Left ventricle myocardium inferior (tissue), 1 donor: Measurements from ENCODE around the gene FADS3. TPM values are rescaled to one million over a fixed set of nuclear protein-coding genes. Genes with fewer than 3 reads are reported as not detected.

Source experiments
- DNase-seq: peaks from one replicate; pipeline ENCODE4 v3.0.0-alpha.2; 2020
- H3K27ac ChIP-seq: fragments of 200-600 bp; replicated peaks from 2 replicates; pipeline ENCODE4 v1.8.0; 2021
- H3K27me3 ChIP-seq: fragments of 200-600 bp; 2 replicates; pipeline ENCODE4 v1.8.0; 2021; ENCODE audit warnings: low read depth
- H3K36me3 ChIP-seq: fragments of 200-600 bp; 2 replicates; pipeline ENCODE4 v1.8.0; 2021
- H3K4me1 ChIP-seq: fragments of 200-600 bp; 2 replicates; pipeline ENCODE4 v1.8.0; 2021
- H3K4me3 ChIP-seq: fragments of 200-600 bp; 2 replicates; pipeline ENCODE4 v1.8.0; 2021; ENCODE audit warnings: mild to moderate bottlenecking, moderate library complexity
- H3K9me3 ChIP-seq: fragments of 200-600 bp; replicated peaks from 2 replicates; pipeline ENCODE4 v1.8.0; 2021
- CTCF ChIP-seq: fragments of 200-600 bp; IDR thresholded peaks from 2 replicates; pipeline ENCODE4 v1.8.0; 2021; ENCODE audit warnings: antibody characterized with exemption, mild to moderate bottlenecking, borderline replicate concordance
- intact Hi-C: fragments of 100-400 bp; cut with micrococcal nuclease; formaldehyde crosslinking; loops from one replicate; pipeline ENCODE4 v1.11.0; 2022
- total RNA-seq: library from RNA; stranded (reverse); fragmentation: NEBNext Ultra II Directional; extraction: Animal tissue kit (Norgen Biotek cat#: 25700); gene quantifications from one replicate; pipeline ENCODE4 v1.2.1, GENCODE V29; 2021
- donor health status: DM: no; HTN: yes; CAD: no; lungs with severe emphysema.

The FADS3 gene
- total RNA-seq, 1 donor from 2014 or later, result 65.5 TPM

DNA sequence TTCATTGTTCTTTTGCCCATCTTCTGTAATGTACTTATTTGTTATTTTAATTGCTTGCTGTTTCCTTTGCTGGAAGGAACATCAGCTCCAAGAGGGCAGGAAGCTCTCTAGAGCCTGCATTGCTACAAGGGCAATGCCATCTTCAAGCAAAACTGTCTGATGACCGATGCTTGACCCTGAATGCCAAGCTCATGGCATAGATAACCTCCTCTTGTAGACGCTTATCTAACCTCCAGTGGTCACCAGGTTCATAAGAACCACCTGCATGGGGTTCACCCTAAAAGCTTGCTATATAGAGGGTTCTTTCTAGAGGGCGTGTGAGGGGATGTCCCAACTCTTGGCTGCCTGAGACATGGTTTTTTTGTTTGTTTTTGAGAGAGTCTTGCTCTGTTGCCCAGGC is 16.5 kb downstream of the FADS3 start:
- peaks cover 89% of the 10 kb centered on the region for H3K4me1 ChIP-seq
- H3K4me3 ChIP-seq, result no peak overlapping the region
- no peaks in the 10 kb centered on the region for H3K9me3 ChIP-seq
- H3K27me3 ChIP-seq, result no peaks in the 10 kb centered on the region
- DNase-seq, result no peak
- H3K36me3 ChIP-seq, result peaks cover 54% of the 10 kb centered on the region
- intact Hi-C loops, result no loop called here
- TF ChIP-seq CTCF, result no peak
- H3K27ac ChIP-seq, result peak overlapping the region; percentile 89

DNA sequence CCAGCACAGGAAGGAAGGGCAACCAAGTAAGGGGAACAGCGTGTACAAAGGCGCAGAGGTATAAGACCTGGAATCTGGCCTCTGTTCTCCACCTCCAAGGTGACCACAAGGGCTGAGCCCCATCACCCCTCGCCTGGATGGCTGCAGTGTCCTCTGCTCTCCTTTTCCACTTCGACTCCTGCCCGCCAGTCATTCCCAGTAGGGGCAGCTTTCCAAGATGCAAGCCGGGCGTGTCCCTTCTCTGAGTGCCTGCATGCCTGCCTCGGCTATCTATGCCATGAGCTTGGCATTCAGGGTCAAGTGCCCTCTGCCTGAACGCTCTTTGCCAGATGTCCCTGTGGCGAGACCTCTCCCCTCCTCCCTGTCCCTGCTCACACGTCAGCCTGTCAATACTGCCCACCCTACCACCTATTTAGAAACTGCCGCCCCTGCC is 17.0 kb downstream of the FADS3 start:
- H3K9me3 ChIP-seq, result no peaks in the 10 kb centered on the region
- no peaks in the 10 kb centered on the region for H3K27me3 ChIP-seq
- intact Hi-C loops, result no loop called here
- peaks cover 50% of the 10 kb centered on the region for H3K36me3 ChIP-seq
- TF ChIP-seq CTCF, result no peak
- peaks cover 86% of the 10 kb centered on the region for H3K4me1 ChIP-seq
- H3K4me3 ChIP-seq, result no peak overlapping the region
- peak overlapping the region; percentile 89 for H3K27ac ChIP-seq
- peak; percentile 72 for DNase-seq

- intact Hi-C loops, result no loop called here
- Histone ChIP-seq H3K4me3 (no peak overlapping the region), H3K36me3 (peaks cover 43% of the 10 kb centered on the region), H3K27ac (peak overlapping the region; percentile 89), H3K27me3 (no peaks in the 10 kb centered on the region), H3K4me1 (peaks cover 82% of the 10 kb centered on the region), H3K9me3 (no peaks in the 10 kb centered on the region)
- TF ChIP-seq CTCF, result no peak
- DNase-seq, result no peak
Measured at GRCh38 chr11:61873588-61874376, 17.6 kb downstream of the FADS3 start.

DNA sequence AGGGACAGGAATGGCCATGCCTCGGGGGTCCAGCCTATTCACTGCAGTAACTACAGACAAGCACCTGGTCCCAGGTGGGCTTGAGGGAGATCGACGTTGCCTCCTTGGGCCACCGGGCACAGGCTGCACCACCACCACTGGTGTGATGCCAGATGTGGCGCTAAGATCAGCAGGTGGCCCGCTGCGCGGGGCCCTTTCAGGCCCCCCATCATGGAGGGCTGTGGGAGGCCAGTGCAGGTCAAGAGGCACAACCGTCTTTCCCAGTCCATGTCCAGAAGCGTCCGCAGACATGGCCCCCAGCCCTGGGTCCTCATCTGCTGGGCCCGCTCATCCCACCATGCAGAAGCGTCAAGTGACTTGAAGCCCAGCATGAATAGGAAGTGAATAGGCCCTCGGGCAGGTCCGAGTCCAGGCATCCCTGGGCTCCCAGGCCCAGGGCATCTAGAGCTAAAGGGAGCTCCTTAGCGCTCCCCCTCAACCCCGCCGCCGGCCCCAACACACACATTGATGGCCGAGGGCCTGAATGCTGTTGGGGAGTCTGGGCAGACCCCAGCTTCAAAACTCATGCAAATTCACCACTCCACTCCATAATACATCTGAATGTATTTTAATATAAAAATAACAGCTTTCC is 18.3 kb downstream of the FADS3 start:
- intact Hi-C loops, result no loop called here

DNA sequence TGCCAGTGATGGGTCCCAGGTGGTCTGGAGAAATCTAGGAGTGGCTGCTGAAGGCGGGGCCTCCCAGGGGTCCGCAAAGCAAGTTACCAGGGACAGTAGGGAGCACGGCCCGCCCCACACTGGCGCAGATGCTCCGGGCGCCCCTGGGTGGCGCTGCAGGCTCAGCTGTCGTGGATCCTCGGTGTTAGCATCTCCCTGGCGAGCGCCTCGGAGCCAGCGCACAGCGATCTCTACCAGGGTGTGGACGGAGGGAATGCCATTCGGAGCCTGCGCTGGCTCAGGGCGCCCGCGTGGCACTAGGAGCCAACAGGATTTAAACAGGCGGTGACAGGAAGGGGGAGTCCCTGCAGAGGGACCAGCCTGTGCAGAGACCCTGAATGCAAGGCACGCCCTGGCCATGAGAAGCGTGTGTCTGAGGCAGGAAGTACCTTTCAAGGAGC is 20.2 kb downstream of the FADS3 start:
- Histone ChIP-seq H3K27me3 (no peaks in the 10 kb centered on the region), H3K9me3 (no peaks in the 10 kb centered on the region), H3K27ac (peak overlapping the region; percentile 65), H3K4me3 (peak overlapping the region; percentile 44), H3K36me3 (peaks cover 17% of the 10 kb centered on the region), H3K4me1 (peaks cover 56% of the 10 kb centered on the region)
- TF ChIP-seq CTCF, result peak; percentile 97
- peak; percentile 81 for DNase-seq
- intact Hi-C loops, result loop anchor here (2.0 kb wide), 1 partner anchor 78 kb away; no protein-coding TSS in a partner anchor

More for the DNA sequence above, 18.3 kb downstream of the FADS3 start:
- Histone ChIP-seq H3K27me3 (no peaks in the 10 kb centered on the region), H3K36me3 (peaks cover 36% of the 10 kb centered on the region), H3K4me3 (no peak overlapping the region), H3K4me1 (peaks cover 74% of the 10 kb centered on the region), H3K9me3 (no peaks in the 10 kb centered on the region), H3K27ac (peak overlapping the region; percentile 89)
- no peak for TF ChIP-seq CTCF
- no peak for DNase-seq
